Right lobe of liver (tissue), 6 donors: Measurements from ENCODE around the gene ITSN1. TPM values are rescaled to one million over a fixed set of nuclear protein-coding genes. Genes with fewer than 3 reads are reported as not detected.

ENCODE experiments used
- ATAC-seq, 4 donors: fragments of 200-7000 bp; cut with Tn5 transposase; one replicate each; pipeline ENCODE4 v1.9.1; 2020; ENCODE audit warnings: mild to moderate bottlenecking in 4 of 4, moderate library complexity in 4 of 4
- DNase-seq, 3 donors: peaks; one replicate each; pipeline ENCODE4 v3.0.0-alpha.2; 2020
- H3K27ac ChIP-seq, 3 donors: fragments of 200-600 bp; one replicate each; pipeline ENCODE4 v1.8.0; 2022
- H3K27me3 ChIP-seq, 2 donors: fragments of 200-600 bp; one replicate each; pipeline ENCODE4 v1.8.0; 2022
- H3K36me3 ChIP-seq, 4 donors: fragments of 200-600 bp; sonication (generic) in 1 of 4; one replicate each; pipeline versions ENCODE4 v1.5.1 to v1.8.0; 2017 to 2022; ENCODE audit warnings: control low read depth in 1 of 4
- H3K4me1 ChIP-seq, 4 donors: fragments of 200-600 bp; sonication (generic) in 1 of 4; one replicate each; pipeline versions ENCODE4 v1.5.1 to v1.8.0; 2017 to 2022; ENCODE audit warnings: control low read depth in 1 of 4
- H3K4me3 ChIP-seq, 3 donors: fragments of 200-600 bp; one replicate each; pipeline ENCODE4 v1.8.0; 2022
- H3K9me3 ChIP-seq, 4 donors: fragments of 200-600 bp; sonication (generic) in 1 of 4; one replicate each; pipeline versions ENCODE4 v1.5.1 to v1.8.0; 2017 to 2022; ENCODE audit warnings: control low read depth in 1 of 4
- CTCF ChIP-seq, 4 donors: fragments of 200-600 bp in 3 of 4; fragments of 450-650 bp in 1 of 4; IDR thresholded peaks; one replicate each; pipeline versions ENCODE4 v1.5.1 to v1.8.0; 2016 to 2022; ENCODE audit warnings: antibody characterized with exemption in 4 of 4, mild to moderate bottlenecking in 2 of 4
- POLR2A ChIP-seq: fragments of 450-650 bp; IDR thresholded peaks from one replicate; pipeline ENCODE4 v1.6.1; 2017; ENCODE audit warnings: antibody characterized with exemption, mild to moderate bottlenecking
- WGBS: methylation state at CpG from one replicate; pipeline ENCODE4 v1.1.6; 2018; ENCODE audit warnings: low coverage, low lambda C conversion rate; ENCODE audit not compliant: insufficient coverage; ENCODE audit errors: missing lambda C conversion rate; 5-methylcytosine and 5-hydroxymethylcytosine counted together
- intact Hi-C, 2 donors: fragments of 100-400 bp; cut with DNase I; formaldehyde crosslinking; loops; one replicate each; pipeline versions ENCODE4 v1.11.2 to v1.14.1; 2022
- total RNA-seq, 6 experiments: library from RNA; depleted of rRNA in 2 of 6; stranded (reverse); fragments of >200 nt in 2 of 6; fragmentation: NEBNext Ultra II Directional in 3 of 6; extraction: Animal tissue kit (Norgen Biotek cat#: 25700) in 3 of 6; gene quantifications; one replicate each; pipeline versions ENCODE4 v1.1.0 to v1.2.4, GENCODE V29; 2016 to 2023
- donor health status: DM: no; HTN: yes; CAD: no.
- donor health status: DM: no; HTN: no; CAD: no.
- donor health status: DM: no; HTN: no; CAD: no.
- donor health status: DM: no; HTN: yes; CAD: no.
- donor health status: DM: no; HTN: yes; CAD: no.

Gene ITSN1
- total RNA-seq, 6 experiments from 2014 or later: 27.8 to 63.1 (median 33.8) TPM

DNA sequence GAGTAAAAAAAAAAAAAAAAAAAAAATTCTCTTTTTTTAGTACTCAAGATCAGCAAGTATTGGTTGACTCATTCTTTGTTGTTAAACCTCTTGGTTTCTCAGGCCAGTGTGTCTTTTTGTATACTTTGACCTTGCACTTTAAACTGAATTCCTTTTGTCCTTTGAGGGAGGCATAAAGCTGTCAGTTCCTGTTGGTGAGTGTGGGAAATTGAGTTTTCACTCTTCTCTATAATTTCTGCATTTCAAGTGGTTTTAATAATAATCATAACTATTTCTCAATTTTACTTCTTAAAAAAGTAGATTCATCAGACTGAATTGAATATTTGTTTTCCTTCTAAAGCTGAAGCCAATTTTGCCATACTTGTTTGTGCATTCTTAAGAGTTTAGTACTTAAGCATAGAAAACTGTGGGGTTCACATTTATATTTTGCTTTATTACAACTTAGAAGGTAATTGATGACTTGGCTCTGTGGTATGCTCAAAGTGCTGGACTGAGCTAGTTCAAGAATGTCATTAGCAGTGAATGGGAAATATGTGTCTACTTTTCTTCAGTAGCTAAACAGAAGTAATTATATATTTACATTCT lies 43.4 kb downstream of the ITSN1 start:
- DNase-seq (no peak), ATAC-seq (peak; percentile 71 to 84 (median 76))
- no peak for TF ChIP-seq CTCF (IDR thresholded peaks at IDR 0.05)
- Histone ChIP-seq H3K27me3 (no peaks in the 10 kb centered on the region), H3K27ac (no peak overlapping the region), H3K4me1 (peaks cover 0 to 45% (median 19%) of the 10 kb centered on the region in 4 donors), H3K4me3 (no peak overlapping the region), H3K9me3 (no peaks in the 10 kb centered on the region), H3K36me3 (no peaks in the 10 kb centered on the region)
- intact Hi-C loops: no loop called here

DNA sequence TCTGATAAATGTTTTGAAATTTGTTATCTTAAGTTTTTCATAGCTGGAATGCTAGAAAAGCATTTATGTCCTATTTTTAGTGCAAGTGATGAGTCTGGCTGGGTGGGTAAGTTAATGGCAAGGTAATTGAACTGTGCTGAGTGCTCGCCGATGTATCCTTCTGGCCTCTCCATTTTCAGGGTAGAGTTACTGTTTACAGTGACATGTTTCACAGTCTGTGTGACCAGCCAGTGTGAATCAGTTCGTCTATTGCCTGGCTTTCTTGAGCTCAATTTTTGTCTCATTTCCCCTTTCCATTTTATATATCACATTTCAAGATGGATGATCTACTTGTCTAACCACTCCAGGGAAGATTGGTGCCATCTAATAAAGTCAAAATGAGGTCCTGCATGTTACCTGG lies 44.1 kb downstream of the ITSN1 start:
- intact Hi-C loops: no loop called here
- no peak for TF ChIP-seq POLR2A
- H3K27ac ChIP-seq: no peak overlapping the region

DNA sequence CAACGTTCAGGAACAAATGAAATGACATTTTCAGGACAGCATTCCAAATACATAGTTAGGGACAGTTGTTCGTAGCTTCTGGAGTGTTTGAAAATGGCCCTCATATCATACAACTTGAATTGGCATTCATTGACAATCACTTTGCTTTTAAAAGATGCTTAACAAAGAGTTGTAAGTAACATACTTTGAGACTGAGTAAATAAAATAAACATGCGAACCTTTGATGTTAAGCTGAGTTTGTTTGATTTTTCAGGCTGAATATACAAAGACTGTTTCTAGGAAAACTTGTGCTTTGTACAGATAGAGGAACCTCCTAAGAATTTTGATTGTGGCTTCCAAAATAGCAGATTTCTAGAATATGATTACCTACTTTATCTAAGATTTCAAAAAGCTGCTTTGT lies 45.3 kb downstream of the ITSN1 start:
- intact Hi-C loops: no loop called here

More for the DNA sequence above, 44.1 kb downstream of the ITSN1 start:
- Histone ChIP-seq H3K4me3 (no peak overlapping the region), H3K9me3 (no peaks in the 10 kb centered on the region), H3K27me3 (no peaks in the 10 kb centered on the region), H3K4me1 (peaks cover 0 to 49% (median 19%) of the 10 kb centered on the region in 4 donors), H3K36me3 (no peaks in the 10 kb centered on the region)
- ATAC-seq: no peak
- WGBS: 73% methylated on average over 1 of the region's 3 CpGs
- no peak for DNase-seq

GRCh38 chr21:33688353-33688752 lies 46.1 kb downstream of the ITSN1 start:
- 88% methylated on average over 1 of the region's 1 CpG for WGBS
- Histone ChIP-seq H3K27me3 (no peaks in the 10 kb centered on the region), H3K36me3 (no peaks in the 10 kb centered on the region), H3K9me3 (no peaks in the 10 kb centered on the region), H3K27ac (no peak overlapping the region), H3K4me3 (no peak overlapping the region), H3K4me1 (peaks cover 0 to 48% (median 19%) of the 10 kb centered on the region in 4 donors)
- no peak for ATAC-seq
- intact Hi-C loops: no loop called here
- TF ChIP-seq CTCF (IDR thresholded peaks at IDR 0.05) (no peak), POLR2A (no peak)
- no peak for DNase-seq

More for the DNA sequence above, 45.3 kb downstream of the ITSN1 start:
- Histone ChIP-seq H3K4me3 (no peak overlapping the region), H3K9me3 (no peaks in the 10 kb centered on the region), H3K27ac (no peak overlapping the region), H3K27me3 (no peaks in the 10 kb centered on the region), H3K4me1 (peaks cover 0 to 49% (median 19%) of the 10 kb centered on the region in 4 donors), H3K36me3 (no peaks in the 10 kb centered on the region)
- ATAC-seq: no peak
- DNase-seq: no peak
- 48% methylated on average over 3 of the region's 3 CpGs for WGBS
- TF ChIP-seq CTCF (IDR thresholded peaks at IDR 0.05) (no peak), POLR2A (no peak)

- no peak for DNase-seq
- 34% methylated on average over 4 of the region's 5 CpGs for WGBS
- Histone ChIP-seq H3K27ac (no peak overlapping the region), H3K36me3 (no peaks in the 10 kb centered on the region), H3K27me3 (no peaks in the 10 kb centered on the region), H3K9me3 (no peaks in the 10 kb centered on the region), H3K4me1 (peaks cover 0 to 26% (median 8%) of the 10 kb centered on the region in 4 donors), H3K4me3 (no peak overlapping the region)
- peak; percentile 69 to 79 (median 72) for ATAC-seq
- TF ChIP-seq CTCF (IDR thresholded peaks at IDR 0.05): no peak
- TF ChIP-seq POLR2A: no peak
- intact Hi-C loops: loop anchor here in 1 of 2 donors (10.0 kb wide), 1 partner anchor 64 kb away; no protein-coding TSS in a partner anchor
Measured at GRCh38 chr21:33690874-33691273, 48.6 kb downstream of the ITSN1 start.
